Measurements from ENCODE around the gene YWHAG.
A peak's percentile ranks its signal among the peaks of the same experiment; 100 is the strongest.
"Not testable (repeated sequence)": the region's sequence is repeated elsewhere in the genome, so short reads cannot be mapped to it uniquely, and the experiment has no call there.

The YWHAG gene

DNA sequence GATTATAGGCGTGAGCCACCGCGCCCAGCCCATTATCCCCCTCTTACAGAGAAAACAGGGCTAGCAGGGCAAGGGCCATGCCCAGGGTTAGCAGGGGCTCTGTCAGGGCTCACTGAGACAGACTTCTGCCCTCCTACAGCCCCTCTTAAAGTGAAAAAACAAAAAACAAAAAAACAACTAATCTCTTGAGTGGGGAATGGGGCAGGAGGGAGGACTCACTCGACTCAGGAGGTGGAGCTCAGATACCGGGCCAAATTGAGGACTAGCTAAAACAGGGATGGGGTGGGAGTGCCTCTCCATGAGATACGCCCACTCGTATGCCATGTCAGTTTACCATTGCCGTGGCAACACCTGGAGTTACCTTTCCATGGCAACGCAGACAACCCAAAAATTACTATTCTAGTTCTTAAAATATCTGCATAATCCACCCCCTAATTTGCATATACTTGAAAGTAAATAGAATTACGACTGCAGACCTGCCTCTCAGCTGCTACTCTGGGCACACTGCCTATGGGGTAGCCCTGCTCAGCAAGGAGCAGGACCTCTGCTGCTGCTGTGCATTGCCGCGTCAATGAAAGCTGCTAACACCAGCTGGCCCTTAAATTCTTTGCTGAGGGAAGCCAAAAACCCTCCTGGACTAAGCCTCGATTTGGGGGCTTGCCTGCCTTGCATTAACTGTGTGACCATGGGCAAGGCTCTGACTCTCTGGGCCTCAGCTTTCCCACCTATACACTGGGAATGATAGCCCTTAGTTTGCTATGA, 37.4 kb upstream of the YWHAG start:
- H3K36me3 ChIP-seq (ENCODE audit: control insufficient read depth, insufficient read depth, low read length) = no peaks in the 10 kb centered on the region
- TF ChIP-seq, protein P1, sequence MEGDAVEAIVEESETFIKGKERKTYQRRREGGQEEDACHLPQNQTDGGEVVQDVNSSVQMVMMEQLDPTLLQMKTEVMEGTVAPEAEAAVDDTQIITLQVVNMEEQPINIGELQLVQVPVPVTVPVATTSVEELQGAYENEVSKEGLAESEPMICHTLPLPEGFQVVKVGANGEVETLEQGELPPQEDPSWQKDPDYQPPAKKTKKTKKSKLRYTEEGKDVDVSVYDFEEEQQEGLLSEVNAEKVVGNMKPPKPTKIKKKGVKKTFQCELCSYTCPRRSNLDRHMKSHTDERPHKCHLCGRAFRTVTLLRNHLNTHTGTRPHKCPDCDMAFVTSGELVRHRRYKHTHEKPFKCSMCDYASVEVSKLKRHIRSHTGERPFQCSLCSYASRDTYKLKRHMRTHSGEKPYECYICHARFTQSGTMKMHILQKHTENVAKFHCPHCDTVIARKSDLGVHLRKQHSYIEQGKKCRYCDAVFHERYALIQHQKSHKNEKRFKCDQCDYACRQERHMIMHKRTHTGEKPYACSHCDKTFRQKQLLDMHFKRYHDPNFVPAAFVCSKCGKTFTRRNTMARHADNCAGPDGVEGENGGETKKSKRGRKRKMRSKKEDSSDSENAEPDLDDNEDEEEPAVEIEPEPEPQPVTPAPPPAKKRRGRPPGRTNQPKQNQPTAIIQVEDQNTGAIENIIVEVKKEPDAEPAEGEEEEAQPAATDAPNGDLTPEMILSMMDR (IDR thresholded peaks at IDR 0.05) = no peak
- no peak overlapping the region for H3K9ac ChIP-seq
- H2AFZ ChIP-seq = no peak overlapping the region
- no peaks in the 10 kb centered on the region for H3K79me2 ChIP-seq
- H3K4me2 ChIP-seq (ENCODE audit: low read length) = no peak overlapping the region
- H3K27me3 ChIP-seq (ENCODE audit: control insufficient read depth, insufficient read depth, low read length) = no peaks in the 10 kb centered on the region
- peaks cover 6% of the 10 kb centered on the region for H3K4me1 ChIP-seq
- H3K4me3 ChIP-seq (ENCODE audit: low read depth, low read length) = no peak overlapping the region
- H3K9me3 ChIP-seq (ENCODE audit: control insufficient read depth, low read length) = no peaks in the 10 kb centered on the region
- H3K27ac ChIP-seq = no peak overlapping the region

DNA sequence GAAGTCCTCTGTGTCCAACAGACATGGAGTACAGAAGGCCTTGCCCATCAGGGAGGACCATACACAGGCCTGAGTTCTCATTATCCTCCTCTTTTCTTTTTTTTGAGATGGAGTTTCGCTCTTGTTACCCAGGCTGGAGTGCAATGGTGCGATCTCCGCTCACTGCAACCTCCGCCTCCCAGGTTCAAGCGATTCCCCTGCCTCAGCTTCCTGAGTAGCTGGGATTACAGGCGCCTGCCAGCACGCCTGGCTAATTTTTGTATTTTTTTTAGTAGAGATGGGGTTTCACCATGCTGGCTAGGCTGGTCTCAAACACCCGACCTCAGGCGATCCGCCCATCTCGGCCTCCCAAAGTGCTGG, 36.8 kb upstream of the YWHAG start:
- not testable (repeated sequence) for H2AFZ ChIP-seq; H3K36me3 ChIP-seq (ENCODE audit: control insufficient read depth, insufficient read depth, low read length); H3K4me2 ChIP-seq (ENCODE audit: low read length); H3K27me3 ChIP-seq (ENCODE audit: control insufficient read depth, insufficient read depth, low read length); H3K9me3 ChIP-seq (ENCODE audit: control insufficient read depth, low read length); H3K27ac ChIP-seq; H3K79me2 ChIP-seq; H3K9ac ChIP-seq; H3K4me3 ChIP-seq (ENCODE audit: low read depth, low read length); H3K4me1 ChIP-seq

DNA sequence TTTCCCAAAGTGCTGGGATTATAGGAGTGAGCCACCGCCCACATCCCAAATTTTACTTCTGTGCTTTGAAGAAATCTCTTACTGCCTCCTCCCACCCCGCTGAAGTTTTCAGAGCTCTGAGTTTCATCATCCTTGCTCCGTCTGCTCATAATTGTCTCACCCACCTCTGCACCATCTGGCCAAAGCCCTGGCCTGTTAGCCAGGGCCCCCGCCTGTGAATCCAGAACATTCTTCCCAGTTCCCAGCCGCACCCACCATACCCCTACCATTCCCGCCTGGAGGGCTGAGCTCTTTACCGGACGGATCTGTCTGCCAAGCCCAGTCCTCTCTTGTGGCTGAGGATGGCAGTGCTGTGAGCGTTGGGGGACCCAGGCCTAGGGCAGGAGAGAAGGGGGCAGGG, 36.2 kb upstream of the YWHAG start:
- no peaks in the 10 kb centered on the region for H3K36me3 ChIP-seq (ENCODE audit: control insufficient read depth, insufficient read depth, low read length)
- TF ChIP-seq, protein P1 (IDR thresholded peaks at IDR 0.05) = no peak
- no peak overlapping the region for H3K9ac ChIP-seq
- no peaks in the 10 kb centered on the region for H3K27me3 ChIP-seq (ENCODE audit: control insufficient read depth, insufficient read depth, low read length)
- no peak overlapping the region for H3K27ac ChIP-seq
- no peaks in the 10 kb centered on the region for H3K79me2 ChIP-seq
- no peaks in the 10 kb centered on the region for H3K9me3 ChIP-seq (ENCODE audit: control insufficient read depth, low read length)
- H3K4me1 ChIP-seq = peaks cover 6% of the 10 kb centered on the region
- no peak overlapping the region for H3K4me3 ChIP-seq (ENCODE audit: low read depth, low read length)
- H3K4me2 ChIP-seq (ENCODE audit: low read length) = no peak overlapping the region
- no peak overlapping the region for H2AFZ ChIP-seq

DNA sequence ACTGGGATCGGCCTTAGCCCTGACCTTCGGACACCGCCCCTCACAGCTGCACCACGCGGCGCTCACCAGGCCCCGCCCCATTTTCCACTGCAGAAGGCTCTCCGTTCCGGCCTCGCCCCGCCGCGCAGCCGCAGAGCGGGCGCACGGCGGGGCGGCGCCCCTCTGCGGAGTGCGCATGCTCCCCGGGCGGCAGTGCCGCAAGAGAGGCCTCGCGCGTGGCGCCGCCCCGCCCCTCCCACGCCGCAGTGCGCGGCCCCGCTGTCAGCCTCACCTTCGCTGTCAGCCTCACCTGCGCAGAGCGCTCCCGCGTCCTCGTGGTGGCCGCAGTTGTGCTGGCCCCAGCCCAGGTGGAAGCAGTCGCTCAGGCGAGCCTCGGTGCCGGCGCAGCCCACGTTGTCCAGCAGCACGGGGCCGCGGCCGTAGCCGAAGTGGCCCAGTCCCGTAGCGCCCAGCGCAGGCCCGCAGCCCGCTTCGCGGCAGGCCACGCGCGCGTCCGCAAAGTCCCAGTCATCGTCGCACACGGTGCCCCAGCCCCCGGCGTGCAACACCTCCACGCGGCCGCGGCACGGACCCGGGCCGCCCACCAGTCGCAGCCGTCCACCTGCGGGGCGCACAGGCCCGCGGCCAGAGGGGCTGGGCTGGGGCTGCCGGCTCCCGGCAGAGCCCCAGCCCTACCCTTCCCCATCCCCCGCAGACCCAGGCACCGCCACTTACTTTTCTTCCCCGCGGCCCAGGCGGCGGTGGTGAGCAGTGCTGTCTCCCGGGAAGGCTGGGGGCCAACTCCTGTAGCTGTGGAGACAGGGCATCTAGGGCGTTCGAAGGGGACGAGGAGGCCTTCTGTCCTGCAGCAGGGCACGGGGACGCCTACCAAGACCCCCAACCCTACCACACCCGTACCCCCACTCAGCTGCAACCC, 34.6 kb upstream of the YWHAG start:
- peaks cover 6% of the 10 kb centered on the region for H3K4me1 ChIP-seq
- no peak overlapping the region for H3K9ac ChIP-seq
- H3K4me2 ChIP-seq (ENCODE audit: low read length) = peak overlapping the region; percentile 99
- H3K9me3 ChIP-seq (ENCODE audit: control insufficient read depth, low read length) = no peaks in the 10 kb centered on the region
- H3K36me3 ChIP-seq (ENCODE audit: control insufficient read depth, insufficient read depth, low read length) = no peaks in the 10 kb centered on the region
- peak overlapping the region; percentile 81 for H3K27ac ChIP-seq
- peak overlapping the region; percentile 74 for H3K4me3 ChIP-seq (ENCODE audit: low read depth, low read length)
- peak overlapping the region; percentile 82 for H2AFZ ChIP-seq
- no peaks in the 10 kb centered on the region for H3K27me3 ChIP-seq (ENCODE audit: control insufficient read depth, insufficient read depth, low read length)
- TF ChIP-seq, protein P1 (IDR thresholded peaks at IDR 0.05) = no peak
- H3K79me2 ChIP-seq = no peaks in the 10 kb centered on the region

DNA sequence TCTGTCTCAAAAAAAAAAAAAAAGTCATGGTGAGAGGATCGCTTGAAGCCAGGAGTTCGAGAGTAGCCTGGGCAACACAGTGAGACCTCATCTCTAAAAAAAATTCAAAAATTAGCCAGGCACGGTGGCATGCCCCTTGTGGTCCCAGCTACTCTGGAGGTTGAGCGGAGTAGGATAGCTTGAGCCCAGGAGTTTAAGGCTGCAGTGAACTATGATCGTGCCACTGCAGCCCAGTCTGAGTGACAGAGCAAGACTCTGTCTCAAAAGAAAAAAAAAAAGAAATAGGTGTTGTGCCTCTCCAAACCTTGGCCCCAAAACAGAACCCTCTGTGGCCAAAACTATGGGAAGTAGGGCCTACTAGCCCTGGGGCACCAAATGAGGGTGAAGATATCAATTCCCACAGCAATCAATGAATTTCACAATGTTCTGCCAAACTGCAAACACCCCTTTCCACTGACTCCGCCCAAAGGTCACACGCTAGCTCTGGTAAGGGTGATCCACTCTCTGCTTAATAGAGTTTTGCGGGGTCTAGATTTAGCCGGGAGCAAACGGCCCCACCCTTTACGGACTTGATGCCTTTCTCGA, 33.8 kb upstream of the YWHAG start:
- peak overlapping the region; percentile 78 for H2AFZ ChIP-seq
- H3K4me1 ChIP-seq = peaks cover 6% of the 10 kb centered on the region
- no peaks in the 10 kb centered on the region for H3K36me3 ChIP-seq (ENCODE audit: control insufficient read depth, insufficient read depth, low read length)
- peak overlapping the region; percentile 50 for H3K27ac ChIP-seq
- H3K4me2 ChIP-seq (ENCODE audit: low read length) = peak overlapping the region; percentile 56
- H3K79me2 ChIP-seq = no peaks in the 10 kb centered on the region
- no peaks in the 10 kb centered on the region for H3K9me3 ChIP-seq (ENCODE audit: control insufficient read depth, low read length)
- H3K9ac ChIP-seq = no peak overlapping the region
- peak overlapping the region; percentile 28 for H3K4me3 ChIP-seq (ENCODE audit: low read depth, low read length)
- TF ChIP-seq, protein P1 (IDR thresholded peaks at IDR 0.05) = no peak
- no peaks in the 10 kb centered on the region for H3K27me3 ChIP-seq (ENCODE audit: control insufficient read depth, insufficient read depth, low read length)
